Measurements from ENCODE around the gene MFSD12.
A peak's percentile ranks its signal among the peaks of the same experiment; 100 is the strongest.
"Not testable (repeated sequence)": the region's sequence is repeated elsewhere in the genome, so short reads cannot be mapped to it uniquely, and the experiment has no call there.

The MFSD12 gene

DNA sequence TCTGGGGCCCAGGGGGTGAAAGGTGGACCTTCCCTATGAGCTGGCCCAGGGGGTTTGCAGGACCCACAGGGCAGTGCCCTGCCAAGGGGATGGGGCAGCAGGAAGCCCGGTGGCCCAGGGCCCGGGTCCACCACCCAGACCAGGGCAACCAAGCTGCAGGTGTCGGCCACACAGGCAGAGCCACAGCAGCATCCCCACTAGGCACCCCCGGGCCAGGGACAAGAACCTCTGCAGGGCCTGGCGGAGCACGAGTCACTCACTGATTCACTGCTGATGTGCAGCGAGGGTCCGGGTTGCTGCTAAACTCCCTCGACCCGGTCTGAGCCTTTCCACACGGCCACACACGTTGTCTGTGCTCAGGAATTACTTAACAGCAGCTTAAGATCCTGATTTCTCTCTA is 42.5 kb downstream of the MFSD12 start:
- no peak overlapping the region for H3K4me3 ChIP-seq (ENCODE audit: insufficient read depth, low read depth, low read length)
- WGBS, 2 experiments: 92 to 95% methylated on average over 12 of the region's 12 CpGs
- H3K27ac ChIP-seq (ENCODE audit: insufficient read depth, low read depth, low read length, poor library complexity, severe bottlenecking): no peak overlapping the region
- no peaks in the 10 kb centered on the region for H3K27me3 ChIP-seq (ENCODE audit: control insufficient read depth, insufficient read depth, low read length, poor library complexity, severe bottlenecking)
- H3K9me3 ChIP-seq (ENCODE audit: control insufficient read depth, low read length): no peaks in the 10 kb centered on the region
- H3K4me1 ChIP-seq (ENCODE audit: control insufficient read depth, insufficient read depth, low read length): no peaks in the 10 kb centered on the region
- H3K36me3 ChIP-seq (ENCODE audit: control insufficient read depth, insufficient read depth, low read length): peaks cover 5% of the 10 kb centered on the region

DNA sequence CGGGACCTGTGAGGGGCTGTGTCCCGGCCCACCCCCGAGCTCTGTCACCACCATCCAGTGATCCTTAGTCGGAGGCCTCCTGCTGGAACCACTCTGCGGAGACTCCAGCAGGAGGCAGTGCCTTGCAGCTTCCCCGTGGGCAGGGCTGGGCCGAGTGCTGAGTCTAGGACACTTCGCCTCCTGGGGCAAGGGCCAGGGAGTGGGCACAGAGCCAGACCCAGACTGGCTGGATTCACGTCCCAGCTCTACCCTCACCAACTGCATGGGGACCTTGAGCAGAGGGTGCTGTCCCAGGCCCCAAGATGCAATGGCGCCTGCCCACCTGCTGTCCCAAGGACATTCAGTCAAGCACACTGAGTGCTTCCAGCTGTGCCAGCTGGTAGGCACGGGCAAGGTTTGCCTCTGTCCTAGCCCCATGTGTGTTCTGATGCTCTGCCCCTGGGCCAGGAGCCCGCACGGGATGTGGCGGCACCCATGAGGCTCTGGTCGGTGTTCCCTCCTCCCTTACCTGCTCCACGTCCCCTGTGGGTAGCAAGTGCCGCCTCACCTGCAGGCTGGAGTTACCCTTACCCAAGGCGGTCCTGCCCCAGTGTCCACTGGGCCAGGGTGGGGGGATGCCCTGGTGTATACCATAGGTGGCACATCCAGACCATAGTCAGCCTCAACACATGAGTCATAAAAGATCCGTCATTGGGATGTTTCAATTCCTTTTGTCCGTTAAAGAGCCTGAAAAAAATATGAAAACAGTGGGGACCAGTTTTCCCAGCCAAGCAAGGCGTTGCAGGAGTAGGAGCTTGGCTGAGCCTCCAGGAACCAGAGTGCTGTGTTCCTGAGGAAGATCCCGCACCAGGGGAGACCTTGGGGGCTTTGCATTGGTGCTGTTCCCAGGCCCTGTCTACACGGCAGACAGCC is 43.9 kb downstream of the MFSD12 start:
- Histone ChIP-seq H3K27me3 (ENCODE audit: control insufficient read depth, insufficient read depth, low read length, poor library complexity, severe bottlenecking) (no peaks in the 10 kb centered on the region), H3K36me3 (ENCODE audit: control insufficient read depth, insufficient read depth, low read length) (peaks cover 13% of the 10 kb centered on the region), H3K4me1 (ENCODE audit: control insufficient read depth, insufficient read depth, low read length) (no peaks in the 10 kb centered on the region), H3K4me3 (ENCODE audit: insufficient read depth, low read depth, low read length) (no peak overlapping the region), H3K27ac (ENCODE audit: insufficient read depth, low read depth, low read length, poor library complexity, severe bottlenecking) (no peak overlapping the region), H3K9me3 (ENCODE audit: control insufficient read depth, low read length) (no peaks in the 10 kb centered on the region)
- WGBS, 2 experiments: 93 to 94% methylated on average over 23 of the region's 23 CpGs

DNA sequence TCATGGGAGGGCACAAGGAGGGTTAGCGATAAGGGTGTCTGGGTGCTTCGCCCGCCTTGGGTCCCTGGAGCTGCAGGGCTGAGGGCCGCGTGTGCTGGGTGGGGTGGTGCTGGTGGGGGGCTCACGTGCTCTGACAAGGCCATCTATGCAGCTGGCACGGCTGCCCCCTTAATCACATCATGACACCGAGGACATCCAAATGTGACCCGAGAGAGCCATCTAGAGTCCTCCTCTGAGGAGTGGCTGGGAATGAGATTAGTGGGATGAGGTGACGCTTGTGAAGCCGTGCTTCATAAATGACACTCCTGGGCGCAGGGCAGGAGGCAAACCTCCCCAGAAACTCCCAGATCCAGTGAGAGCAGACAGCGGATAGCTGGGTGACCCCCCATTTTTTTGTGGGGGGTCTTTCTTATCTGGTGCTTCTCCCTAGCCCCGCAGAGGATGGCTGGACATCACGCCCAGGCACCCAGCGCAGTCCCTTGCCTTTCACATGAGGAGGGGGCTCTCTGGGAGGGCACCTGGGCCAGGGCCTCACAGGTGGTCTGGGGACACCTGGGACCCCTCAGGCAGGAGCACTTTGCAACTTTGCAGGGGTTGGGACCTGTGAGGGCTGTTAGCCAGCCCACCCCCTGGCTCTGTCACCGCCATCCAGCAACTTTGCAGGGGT is 44.7 kb downstream of the MFSD12 start:
- no peak overlapping the region for H3K27ac ChIP-seq (ENCODE audit: insufficient read depth, low read depth, low read length, poor library complexity, severe bottlenecking)
- peaks cover 13% of the 10 kb centered on the region for H3K36me3 ChIP-seq (ENCODE audit: control insufficient read depth, insufficient read depth, low read length)
- H3K9me3 ChIP-seq (ENCODE audit: control insufficient read depth, low read length): no peaks in the 10 kb centered on the region
- H3K27me3 ChIP-seq (ENCODE audit: control insufficient read depth, insufficient read depth, low read length, poor library complexity, severe bottlenecking): no peaks in the 10 kb centered on the region
- 93 to 95% methylated on average over 17 of the region's 17 CpGs for WGBS, 2 experiments
- H3K4me3 ChIP-seq (ENCODE audit: insufficient read depth, low read depth, low read length): no peak overlapping the region
- H3K4me1 ChIP-seq (ENCODE audit: control insufficient read depth, insufficient read depth, low read length): no peaks in the 10 kb centered on the region

DNA sequence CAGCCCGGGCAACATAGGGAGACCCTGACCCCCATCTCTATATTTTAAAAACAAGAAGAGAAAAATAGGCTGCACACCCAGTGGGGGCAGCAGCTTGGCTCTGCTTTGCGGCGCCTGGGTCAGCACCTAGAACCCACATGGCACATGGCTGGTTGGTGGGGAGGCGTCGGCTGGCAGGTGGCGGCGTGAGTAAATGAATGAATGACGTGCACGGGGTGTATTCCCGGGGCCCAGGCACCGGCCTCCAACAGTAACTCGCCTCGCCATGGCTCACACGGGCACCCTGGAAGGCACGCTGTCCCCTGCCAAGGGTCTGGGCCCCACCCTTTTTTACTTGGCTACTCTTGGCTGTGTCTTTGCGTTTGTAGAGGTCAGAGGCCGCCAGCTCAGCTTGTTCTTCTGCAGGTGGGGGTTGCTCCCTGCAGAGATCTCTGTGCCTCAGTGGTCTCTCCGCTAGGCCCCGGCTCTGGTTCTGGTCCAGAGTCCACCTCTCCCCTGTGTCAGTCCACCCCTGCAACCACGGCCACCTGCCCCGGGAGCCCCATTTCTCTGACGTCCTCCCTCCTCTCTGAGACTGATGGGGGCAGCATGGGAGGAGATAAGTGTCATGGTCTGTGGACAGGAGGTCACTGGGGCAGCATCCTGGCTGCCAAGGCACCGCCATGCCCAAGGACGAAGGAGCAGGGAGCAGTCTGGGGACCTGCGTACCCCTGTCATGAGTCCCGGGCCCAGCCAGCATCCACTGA is 45.7 kb downstream of the MFSD12 start:
- H3K4me3 ChIP-seq (ENCODE audit: insufficient read depth, low read depth, low read length): no peak overlapping the region
- peaks cover 13% of the 10 kb centered on the region for H3K36me3 ChIP-seq (ENCODE audit: control insufficient read depth, insufficient read depth, low read length)
- no peaks in the 10 kb centered on the region for H3K4me1 ChIP-seq (ENCODE audit: control insufficient read depth, insufficient read depth, low read length)
- WGBS, 2 experiments: 95 to 97% methylated on average over 26 of the region's 26 CpGs
- H3K9me3 ChIP-seq (ENCODE audit: control insufficient read depth, low read length): no peaks in the 10 kb centered on the region
- no peak overlapping the region for H3K27ac ChIP-seq (ENCODE audit: insufficient read depth, low read depth, low read length, poor library complexity, severe bottlenecking)
- no peaks in the 10 kb centered on the region for H3K27me3 ChIP-seq (ENCODE audit: control insufficient read depth, insufficient read depth, low read length, poor library complexity, severe bottlenecking)

- H3K27ac ChIP-seq (ENCODE audit: insufficient read depth, low read depth, low read length, poor library complexity, severe bottlenecking): no peak overlapping the region
These were observed 46.7 kb downstream of the MFSD12 start for GRCh38 chr19:3510727-3511126.

DNA sequence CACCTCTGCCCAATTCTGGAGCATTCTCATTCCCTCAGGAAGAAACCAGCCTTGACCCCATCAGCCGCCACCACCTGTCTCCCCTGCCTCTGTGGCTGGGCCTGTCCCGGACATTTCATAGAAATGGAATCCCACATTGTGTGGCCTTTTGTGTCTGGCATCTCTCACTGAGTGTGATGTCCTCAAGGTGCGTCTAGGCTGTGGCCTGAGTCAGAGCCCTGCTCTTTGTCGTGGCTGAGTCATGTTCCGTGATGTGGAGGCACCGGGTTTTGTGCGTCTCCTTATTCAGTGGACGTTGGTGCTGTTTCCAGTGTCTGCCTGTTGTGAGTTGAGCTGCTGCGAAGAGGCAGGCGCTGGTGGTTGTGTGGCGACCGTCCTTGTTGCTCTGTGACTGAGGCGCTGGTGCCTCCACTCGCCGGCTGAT is 47.8 kb downstream of the MFSD12 start:
- Histone ChIP-seq H3K4me3 (ENCODE audit: insufficient read depth, low read depth, low read length) (no peak overlapping the region), H3K4me1 (ENCODE audit: control insufficient read depth, insufficient read depth, low read length) (no peaks in the 10 kb centered on the region), H3K27ac (ENCODE audit: insufficient read depth, low read depth, low read length, poor library complexity, severe bottlenecking) (no peak overlapping the region), H3K36me3 (ENCODE audit: control insufficient read depth, insufficient read depth, low read length) (peaks cover 13% of the 10 kb centered on the region), H3K27me3 (ENCODE audit: control insufficient read depth, insufficient read depth, low read length, poor library complexity, severe bottlenecking) (no peaks in the 10 kb centered on the region), H3K9me3 (ENCODE audit: control insufficient read depth, low read length) (no peaks in the 10 kb centered on the region)
- WGBS, 2 experiments: 95 to 96% methylated on average over 15 of the region's 15 CpGs

More at GRCh38 chr19:3510727-3511126, 46.7 kb downstream of the MFSD12 start:
- Histone ChIP-seq H3K4me3 (ENCODE audit: insufficient read depth, low read depth, low read length) (no peak overlapping the region), H3K9me3 (ENCODE audit: control insufficient read depth, low read length) (no peaks in the 10 kb centered on the region), H3K4me1 (ENCODE audit: control insufficient read depth, insufficient read depth, low read length) (no peaks in the 10 kb centered on the region), H3K27me3 (ENCODE audit: control insufficient read depth, insufficient read depth, low read length, poor library complexity, severe bottlenecking) (no peaks in the 10 kb centered on the region), H3K36me3 (ENCODE audit: control insufficient read depth, insufficient read depth, low read length) (peaks cover 13% of the 10 kb centered on the region)
- 95% methylated on average over 22 of the region's 22 CpGs for WGBS, 2 experiments

- Histone ChIP-seq H3K27ac (ENCODE audit: insufficient read depth, low read depth, low read length, poor library complexity, severe bottlenecking) (no peak overlapping the region), H3K4me3 (ENCODE audit: insufficient read depth, low read depth, low read length) (no peak overlapping the region)
- 96% methylated on average over 23 of the region's 23 CpGs for WGBS, 2 experiments
These were observed 48.4 kb downstream of the MFSD12 start for GRCh38 chr19:3508771-3509535.

DNA sequence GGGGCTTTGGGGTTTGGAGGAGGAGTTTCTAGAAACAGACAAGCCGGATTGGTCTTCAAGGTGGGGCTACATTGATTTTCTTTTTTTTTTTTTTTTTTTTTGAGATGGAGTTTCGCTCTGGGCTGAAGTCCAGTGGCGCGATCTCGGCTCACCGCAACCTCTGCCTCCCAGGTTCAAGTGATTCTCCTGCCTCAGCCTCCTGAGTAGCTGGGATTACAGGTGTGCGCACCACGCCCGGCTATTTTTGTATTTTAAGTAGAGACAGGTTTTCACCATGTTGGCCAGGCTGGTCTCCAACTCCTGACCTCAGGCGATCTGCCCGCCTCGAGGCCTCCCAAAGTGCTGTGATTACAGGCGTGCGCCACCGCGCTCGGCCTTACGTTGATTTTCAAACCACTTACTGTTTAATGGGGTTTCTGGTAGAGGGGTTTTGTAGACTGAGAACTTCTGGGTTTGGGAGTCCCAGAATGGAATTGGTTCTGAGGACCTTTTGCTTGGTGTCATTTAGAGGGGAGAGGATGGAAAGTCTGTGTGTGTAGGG is 49.2 kb downstream of the MFSD12 start:
- H3K27me3 ChIP-seq (ENCODE audit: control insufficient read depth, insufficient read depth, low read length, poor library complexity, severe bottlenecking); H3K4me3 ChIP-seq (ENCODE audit: insufficient read depth, low read depth, low read length); H3K4me1 ChIP-seq (ENCODE audit: control insufficient read depth, insufficient read depth, low read length); H3K9me3 ChIP-seq (ENCODE audit: control insufficient read depth, low read length); H3K27ac ChIP-seq (ENCODE audit: insufficient read depth, low read depth, low read length, poor library complexity, severe bottlenecking): not testable (repeated sequence)
- peaks cover 13% of the 10 kb centered on the region for H3K36me3 ChIP-seq (ENCODE audit: control insufficient read depth, insufficient read depth, low read length)
- WGBS, 2 experiments: 88 to 91% methylated on average over 18 of the region's 18 CpGs

More at GRCh38 chr19:3508771-3509535, 48.4 kb downstream of the MFSD12 start:
- no peaks in the 10 kb centered on the region for H3K9me3 ChIP-seq (ENCODE audit: control insufficient read depth, low read length)
- no peaks in the 10 kb centered on the region for H3K27me3 ChIP-seq (ENCODE audit: control insufficient read depth, insufficient read depth, low read length, poor library complexity, severe bottlenecking)
- H3K4me1 ChIP-seq (ENCODE audit: control insufficient read depth, insufficient read depth, low read length): no peaks in the 10 kb centered on the region
- H3K36me3 ChIP-seq (ENCODE audit: control insufficient read depth, insufficient read depth, low read length): peaks cover 13% of the 10 kb centered on the region

GRCh38 chr19:3507371-3508120 is 49.8 kb downstream of the MFSD12 start:
- no peaks in the 10 kb centered on the region for H3K4me1 ChIP-seq (ENCODE audit: control insufficient read depth, insufficient read depth, low read length)
- peaks cover 13% of the 10 kb centered on the region for H3K36me3 ChIP-seq (ENCODE audit: control insufficient read depth, insufficient read depth, low read length)
- H3K9me3 ChIP-seq (ENCODE audit: control insufficient read depth, low read length): no peaks in the 10 kb centered on the region
- H3K27ac ChIP-seq (ENCODE audit: insufficient read depth, low read depth, low read length, poor library complexity, severe bottlenecking): no peak overlapping the region
- WGBS, 2 experiments: 9 to 12% methylated on average over 30 to 31 of the region's 31 CpGs
- peak overlapping the region; percentile 89 for H3K4me3 ChIP-seq (ENCODE audit: insufficient read depth, low read depth, low read length)
- no peaks in the 10 kb centered on the region for H3K27me3 ChIP-seq (ENCODE audit: control insufficient read depth, insufficient read depth, low read length, poor library complexity, severe bottlenecking)

Measured in ectodermal cell (in vitro differentiated cells).